Tibial artery (tissue), 4 donors: ENCODE data around the gene P2RX1.

ENCODE experiments used
- DNase-seq, 2 donors: peaks; one replicate each; pipeline ENCODE4 v3.0.0-alpha.2; 2019
- H3K27ac ChIP-seq, 2 donors: fragments of 200-600 bp; sonication (generic) in 1 of 2; 1 replicate in 1 of 2; 2 replicates in 1 of 2; pipeline ENCODE4 v1.5.1; 2018 to 2019; ENCODE audit warnings: mild to moderate bottlenecking in 1 of 2
- H3K27me3 ChIP-seq, 2 donors: fragments of 200-600 bp; sonication (generic) in 1 of 2; one replicate each; pipeline versions ENCODE4 v1.5.1 to v1.6.0; 2016 to 2019
- H3K36me3 ChIP-seq, 3 donors: fragments of 200-600 bp; sonication (generic) in 2 of 3; one replicate each; pipeline ENCODE4 v1.5.1; 2016 to 2019; ENCODE audit warnings: mild to moderate bottlenecking in 2 of 3
- H3K4me1 ChIP-seq, 4 donors: fragments of 200-600 bp; sonication (generic) in 2 of 4; 1 replicate in 3 of 4; 2 replicates in 1 of 4; pipeline ENCODE4 v1.5.1; 2016 to 2019
- H3K4me3 ChIP-seq, 2 donors: fragments of 200-600 bp; sonication (generic) in 1 of 2; 1 replicate in 1 of 2; 2 replicates in 1 of 2; pipeline ENCODE4 v1.5.1; 2018 to 2019; ENCODE audit warnings: mild to moderate bottlenecking in 2 of 2
- H3K9me3 ChIP-seq, 3 donors: fragments of 200-600 bp; sonication (generic) in 1 of 3; one replicate each; pipeline ENCODE4 v1.5.1; 2016 to 2019
- CTCF ChIP-seq, 2 experiments: fragments of 200-600 bp in 1 of 2; fragments of 450-650 bp in 1 of 2; IDR thresholded peaks; one replicate each; pipeline ENCODE4 v1.5.1; 2017 to 2019; ENCODE audit warnings: antibody characterized with exemption in 2 of 2, mild to moderate bottlenecking in 1 of 2, moderate library complexity in 1 of 2
- intact Hi-C: fragments of 100-400 bp; cut with DNase I; formaldehyde crosslinking; loops from one replicate; pipeline ENCODE4 v1.15.0; 2023; ENCODE audit warnings: low total_unique reads

The P2RX1 gene

GRCh38 chr17:3921502-3922319 lies 5.4 kb upstream of the P2RX1 start:
- peaks cover 0 to 12% (median 0%) of the 10 kb centered on the region in 3 donors for H3K36me3 ChIP-seq
- H3K27ac ChIP-seq, result peak overlapping the region; percentile 79 to 84
- peak; percentile 62 to 90 for DNase-seq
- peak overlapping the region; percentile 26 to 50 for H3K4me3 ChIP-seq
- no peaks in the 10 kb centered on the region for H3K27me3 ChIP-seq
- intact Hi-C loops, result no loop called here
- TF ChIP-seq CTCF (IDR thresholded peaks at IDR 0.05), result no peak
- H3K4me1 ChIP-seq, result peaks cover 8 to 77% (median 57%) of the 10 kb centered on the region in 4 donors
- no peaks in the 10 kb centered on the region for H3K9me3 ChIP-seq

GRCh38 chr17:3921006-3921405 lies 4.7 kb upstream of the P2RX1 start:
- no peaks in the 10 kb centered on the region for H3K27me3 ChIP-seq
- intact Hi-C loops, result no loop called here
- no peak for TF ChIP-seq CTCF (IDR thresholded peaks at IDR 0.05)
- H3K27ac ChIP-seq, result peak overlapping the region; percentile 79 to 84
- DNase-seq, result no peak
- H3K36me3 ChIP-seq, result peaks cover 0 to 12% (median 0%) of the 10 kb centered on the region in 3 donors
- H3K4me3 ChIP-seq, result peak overlapping the region; percentile 26 to 50
- H3K9me3 ChIP-seq, result no peaks in the 10 kb centered on the region
- peaks cover 11 to 77% (median 56%) of the 10 kb centered on the region in 4 donors for H3K4me1 ChIP-seq

- H3K9me3 ChIP-seq, result no peaks in the 10 kb centered on the region
- no peaks in the 10 kb centered on the region for H3K27me3 ChIP-seq
- peak overlapping the region; percentile 84 to 91 for H3K27ac ChIP-seq
- peaks cover 0 to under 1% (median 0%) of the 10 kb centered on the region in 3 donors for H3K36me3 ChIP-seq
- peak; percentile 76 to 96 for DNase-seq
- intact Hi-C loops, result no loop called here
- TF ChIP-seq CTCF (IDR thresholded peaks at IDR 0.05), result no peak
- H3K4me3 ChIP-seq, result no peak overlapping the region
- peaks cover 11 to 76% (median 49%) of the 10 kb centered on the region in 4 donors for H3K4me1 ChIP-seq
Measured at GRCh38 chr17:3919123-3919624, 2.9 kb upstream of the P2RX1 start.

- intact Hi-C loops, result no loop called here
- Histone ChIP-seq H3K27me3 (no peaks in the 10 kb centered on the region), H3K27ac (peak overlapping the region; percentile 84 to 91), H3K4me1 (peaks cover 11 to 82% (median 49%) of the 10 kb centered on the region in 4 donors), H3K9me3 (no peaks in the 10 kb centered on the region), H3K36me3 (no peaks in the 10 kb centered on the region), H3K4me3 (no peak overlapping the region)
- peak in 1 of 2 experiments; percentile 22 for TF ChIP-seq CTCF (IDR thresholded peaks at IDR 0.05)
- DNase-seq, result no peak
Measured at GRCh38 chr17:3918372-3919122, 2.3 kb upstream of the P2RX1 start.

- DNase-seq, result no peak
- intact Hi-C loops, result no loop called here
- H3K36me3 ChIP-seq, result no peaks in the 10 kb centered on the region
- TF ChIP-seq CTCF (IDR thresholded peaks at IDR 0.05), result no peak
- no peak overlapping the region for H3K4me3 ChIP-seq
- H3K27ac ChIP-seq, result peak overlapping the region; percentile 84 to 91
- H3K4me1 ChIP-seq, result peaks cover 11 to 88% (median 47%) of the 10 kb centered on the region in 4 donors
- H3K27me3 ChIP-seq, result no peaks in the 10 kb centered on the region
- no peaks in the 10 kb centered on the region for H3K9me3 ChIP-seq
Measured at GRCh38 chr17:3917391-3917931, 1.2 kb upstream of the P2RX1 start.
